Amniotic epithelial cell (primary cell): ENCODE measurements around the gene ZBTB4.

ENCODE experiments used
- DNase-seq: peaks from one replicate; pipeline ENCODE4 v3.0.0-alpha.2; 2010; ENCODE audit warnings: low read depth

ZBTB4 gene

DNA sequence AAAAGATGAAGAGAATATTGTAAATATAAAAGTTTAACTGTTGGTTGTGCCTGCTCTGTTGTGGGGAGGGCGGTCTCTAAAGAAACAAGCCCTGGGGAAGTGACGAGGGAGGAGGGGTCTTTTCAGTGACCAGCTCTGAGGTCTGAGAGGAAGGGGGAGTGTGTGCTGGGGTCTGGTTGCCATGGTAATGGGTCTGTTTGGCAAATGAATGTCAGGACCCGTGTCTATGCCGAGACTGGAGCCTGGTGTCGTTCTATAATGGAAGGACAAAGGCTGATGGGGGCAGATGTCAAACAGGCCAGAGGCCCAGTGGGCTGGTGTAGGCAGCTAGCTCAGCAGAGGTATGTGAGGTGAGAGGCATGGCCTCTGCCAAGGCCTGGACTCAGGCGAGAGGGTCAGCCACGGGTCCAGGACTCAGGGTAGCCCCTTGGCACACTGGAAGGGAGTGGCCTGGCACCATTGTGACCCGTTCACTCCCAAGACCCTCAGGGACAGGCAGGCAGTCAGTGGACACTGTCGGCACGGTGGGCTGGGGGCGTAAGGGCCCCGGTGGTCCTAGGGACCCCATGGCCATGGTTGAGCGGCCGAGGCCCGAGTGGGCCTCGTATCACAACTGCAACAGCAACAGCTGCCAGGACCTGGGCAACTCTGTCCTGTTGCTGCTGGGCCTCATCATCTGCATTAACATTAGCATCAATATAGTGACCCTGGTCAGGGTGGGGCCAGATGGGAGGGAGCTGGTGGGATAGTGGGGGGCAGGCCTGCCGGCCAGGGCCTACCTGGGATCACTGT is 59.4 kb downstream of the ZBTB4 start, which contains the start of gene SPEM1:
Gene SPEM1 (plus strand): TSS at position 506 of the 792 bp plus-strand sequence. CDS start 61 bp downstream, at position 567.
- no peak for DNase-seq

DNA sequence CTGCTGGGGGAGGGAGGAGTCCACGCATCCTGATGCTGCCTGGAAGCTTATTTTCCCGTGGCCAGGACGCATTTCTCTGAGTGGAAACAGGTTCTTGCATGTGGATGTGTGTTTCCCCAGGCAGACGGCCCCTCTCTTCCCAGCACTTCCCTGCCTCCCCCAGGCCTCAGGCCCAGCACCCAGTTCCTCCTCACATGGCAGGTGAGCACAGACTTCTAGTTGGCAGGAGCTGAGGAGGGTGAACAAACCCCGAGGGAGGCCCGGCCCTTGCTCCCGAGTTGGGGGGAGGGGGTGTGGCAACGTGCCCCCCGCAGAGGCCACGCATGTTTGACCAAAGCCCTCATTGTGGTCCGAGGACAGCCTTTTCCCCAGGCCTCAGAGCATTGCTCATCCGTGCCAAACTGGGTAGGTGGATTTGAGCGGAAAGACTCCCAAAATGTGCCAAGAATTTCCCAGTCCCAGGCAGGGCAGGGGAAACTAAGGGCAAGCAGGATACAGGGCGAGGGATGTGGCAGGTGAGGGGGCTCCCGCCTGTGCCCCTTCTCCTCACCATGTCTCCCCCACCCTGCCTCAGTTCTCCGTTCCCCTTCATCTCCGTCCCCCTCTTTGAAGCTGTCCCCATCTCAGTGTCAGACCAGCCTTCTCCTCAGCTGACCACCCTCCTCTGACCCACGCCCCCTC is 60.8 kb downstream of the ZBTB4 start:
- DNase-seq, result no peak

DNA sequence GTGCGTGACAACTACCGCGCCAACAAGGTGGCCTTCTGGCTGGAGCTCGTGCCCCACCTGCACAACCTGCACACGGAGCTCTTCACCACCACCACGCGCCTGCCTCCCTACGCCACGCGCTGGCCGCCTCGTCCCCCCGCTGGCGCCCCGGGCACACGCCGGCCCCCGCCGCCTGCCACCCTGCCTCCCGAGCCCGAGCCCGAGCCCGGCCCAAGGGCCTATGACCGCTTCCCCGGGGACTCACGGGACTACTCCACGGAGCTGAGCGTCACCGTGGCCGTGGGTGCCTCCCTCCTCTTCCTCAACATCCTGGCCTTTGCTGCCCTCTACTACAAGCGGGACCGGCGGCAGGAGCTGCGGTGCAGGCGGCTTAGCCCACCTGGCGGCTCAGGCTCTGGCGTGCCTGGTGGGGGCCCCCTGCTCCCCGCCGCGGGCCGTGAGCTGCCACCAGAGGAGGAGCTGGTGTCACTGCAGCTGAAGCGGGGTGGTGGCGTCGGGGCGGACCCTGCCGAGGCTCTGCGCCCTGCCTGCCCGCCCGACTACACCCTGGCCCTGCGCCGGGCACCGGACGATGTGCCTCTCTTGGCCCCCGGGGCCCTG is 62.3 kb downstream of the ZBTB4 start:
- no peak for DNase-seq

GRCh38 chr17:7416323-7416722 is 63.1 kb downstream of the ZBTB4 start:
- DNase-seq, result no peak

- DNase-seq, result no peak
Measured at GRCh38 chr17:7415784-7416183, 63.6 kb downstream of the ZBTB4 start.

- DNase-seq, result no peak
Measured at GRCh38 chr17:7414837-7415236, 64.6 kb downstream of the ZBTB4 start.

DNA sequence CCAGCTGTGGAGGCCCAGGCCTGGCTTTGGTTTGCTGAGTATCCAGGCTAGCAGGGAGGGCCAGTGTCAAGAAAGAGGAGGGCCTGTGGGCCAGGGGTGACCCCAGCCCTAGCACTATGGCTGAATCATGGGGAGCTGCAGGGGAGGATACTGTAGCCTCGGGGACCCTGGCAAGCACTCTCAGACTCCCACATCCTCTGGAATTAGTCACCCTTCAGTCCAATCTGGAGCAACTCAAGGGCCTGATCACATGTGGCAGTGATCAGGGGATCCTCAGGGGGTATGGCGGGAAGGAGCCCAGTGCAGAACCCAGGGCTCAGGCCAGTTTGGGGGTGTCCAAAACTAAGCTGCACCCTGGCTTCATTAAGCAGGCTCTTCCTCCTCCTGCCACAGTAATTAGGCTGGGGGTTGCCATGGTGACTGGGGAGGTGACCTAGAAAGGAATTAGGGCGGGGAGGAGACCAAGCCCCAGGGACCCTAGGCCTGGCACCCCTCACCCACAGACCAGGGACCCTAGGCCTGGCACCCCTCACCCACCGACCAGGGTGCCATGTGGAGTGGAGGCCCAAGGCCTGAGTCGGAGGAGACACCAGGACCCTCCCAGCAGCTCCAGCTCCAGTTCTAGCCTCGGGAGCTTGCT is 66.0 kb downstream of the ZBTB4 start:
- peak; percentile 40 for DNase-seq

DNA sequence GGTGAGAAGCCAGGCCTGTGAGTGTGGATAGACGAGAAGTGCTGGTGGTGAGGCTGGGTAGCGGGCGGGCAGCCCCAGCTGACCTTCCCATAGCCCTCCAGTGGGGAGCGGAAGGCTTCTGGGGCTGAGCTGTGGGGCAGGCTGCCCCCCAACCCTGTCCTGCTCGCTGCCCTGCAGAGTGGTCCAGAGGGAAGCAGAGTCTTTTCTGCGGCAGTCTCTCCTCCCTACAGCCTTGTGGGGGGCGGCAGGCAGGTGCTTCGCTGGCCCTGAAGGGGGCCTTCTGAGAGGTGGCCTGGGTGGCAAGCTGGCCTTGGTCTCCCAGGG is 68.0 kb downstream of the ZBTB4 start:
- no peak for DNase-seq

DNA sequence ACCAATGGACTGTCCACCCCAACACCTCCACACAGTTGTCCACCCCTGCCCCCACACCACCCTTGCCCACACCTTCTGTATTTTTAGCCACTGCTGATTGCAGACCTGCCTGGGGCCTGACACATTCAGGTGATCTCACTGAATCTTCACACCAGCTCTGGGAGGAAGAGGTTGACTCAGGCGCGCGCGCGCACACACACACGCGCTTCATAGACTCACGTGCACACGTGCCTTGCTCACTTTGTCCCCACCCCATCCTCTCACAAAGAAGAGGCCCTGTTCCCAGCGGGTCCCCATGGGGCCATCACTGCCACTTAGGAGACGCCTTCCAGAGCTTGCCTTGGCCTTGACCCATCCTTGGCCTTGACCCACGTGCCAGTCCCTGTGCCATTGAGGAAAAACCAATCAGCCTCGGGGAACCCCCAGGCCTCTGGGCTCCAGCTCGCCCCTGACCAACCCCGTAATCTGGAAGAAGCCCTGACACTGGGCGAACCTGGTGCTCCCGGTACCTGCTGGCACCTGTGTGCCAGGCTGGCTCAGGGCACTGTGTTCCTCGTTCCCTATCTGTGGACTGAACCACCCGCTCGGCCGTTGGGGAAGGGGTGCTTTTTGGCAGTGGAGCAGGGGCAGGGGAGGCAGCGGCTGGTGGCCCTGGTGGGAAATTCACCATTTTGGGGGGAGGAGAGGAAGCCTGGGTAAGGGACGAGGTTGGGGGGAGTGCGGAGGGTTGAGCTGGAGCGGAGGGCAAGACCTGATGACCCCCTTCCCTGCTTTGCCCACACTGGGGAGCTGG is 68.6 kb downstream of the ZBTB4 start:
- DNase-seq, result no peak

DNA sequence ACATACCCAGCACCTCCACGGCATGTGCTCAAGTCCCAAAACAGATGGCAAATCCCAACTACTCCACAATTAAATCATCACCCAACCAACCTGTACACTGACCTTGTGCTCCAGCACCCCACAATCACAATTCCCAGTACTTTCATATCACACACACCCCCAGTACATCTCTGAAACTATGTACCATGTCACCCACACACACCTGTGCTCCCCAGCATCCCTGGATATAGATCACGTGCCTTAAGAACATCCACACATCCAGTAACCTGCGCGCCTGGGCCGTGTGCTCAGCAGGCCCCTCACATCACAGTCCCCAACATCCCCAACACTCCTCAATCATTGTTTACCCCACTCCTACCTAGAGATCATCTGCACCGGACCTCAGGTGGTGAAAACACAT is 69.7 kb downstream of the ZBTB4 start:
- no peak for DNase-seq
